Measurements from ENCODE around the gene SELENOF. TPM values are rescaled to one million over a fixed set of nuclear protein-coding genes. Genes with fewer than 3 reads are reported as not detected.

The SELENOF gene
- total and polyA plus RNA-seq, 2 of the 13 experiments (the other 11 are each of a cell fraction or from before 2014, with no cell fraction given), result 133 to 163 TPM

GRCh38 chr1:86860020-86860419, 53.9 kb downstream of the SELENOF start:
- H2AFZ ChIP-seq (ENCODE audit: low read length), result no peak overlapping the region
- H3K9ac ChIP-seq (ENCODE audit: insufficient read depth, low read depth, low read length), result no peak overlapping the region
- no peaks in the 10 kb centered on the region for H3K9me3 ChIP-seq (ENCODE audit: low read length)
- H3K4me1 ChIP-seq (ENCODE audit: insufficient read depth, low read length), result peaks cover 19% of the 10 kb centered on the region
- H4K20me1 ChIP-seq (ENCODE audit: insufficient read depth, low read length), result no peaks in the 10 kb centered on the region
- BruUV-seq (replicated peaks), result no TSS peak
- ATAC-seq (peak; percentile 85), FAIRE-seq (no peak), DNase-seq (ENCODE audit: low spot score) (peak; percentile 54)
- in situ Hi-C loops (cut with HindIII; ENCODE audit: extremely low pct_ligation_motif_present, low pct_unique_long_range_greater_than_20kb), result no loop called here
- no peaks in the 10 kb centered on the region for H3K27me3 ChIP-seq (ENCODE audit: control insufficient read depth in 1 of 2, insufficient read depth in 2 of 2, low read length in 2 of 2)
- no peaks in the 10 kb centered on the region for H3K79me2 ChIP-seq (ENCODE audit: insufficient read depth, low read length)
- peaks cover 0 to 10% of the 10 kb centered on the region in 2 experiments; a peak in 1 of 5 replicates for H3K36me3 ChIP-seq (replicated peaks in 1 of 2; ENCODE audit: control insufficient read depth in 1 of 2, insufficient read depth in 2 of 2, low read length in 2 of 2)
- ChIA-PET POLR2A (interaction anchor here (1.6 kb wide), 1 partner anchor 54 kb away, joined by 6 read pairs; the partner anchor contains the start of genes HS2ST1 and SELENOF), CTCF (ENCODE audit: low intra/inter-chr PET ratio, low total read pairs) (no interaction called here)
- H3K4me3 ChIP-seq (replicated peaks in 1 of 3; ENCODE audit: insufficient read depth in 1 of 3, low read depth in 2 of 3, low read length in 3 of 3), result no peak overlapping the region
- TF ChIP-seq NONO (IDR thresholded peaks at IDR 0.05) (no peak), NONO (CRISPR knock-in tag; conservative IDR thresholded peaks at IDR 0.05) (no peak), SAP130 (CRISPR knock-in tag; IDR thresholded peaks at IDR 0.05; ENCODE audit: low read depth) (no peak), PTBP1 (IDR thresholded peaks at IDR 0.05; ENCODE audit: low read depth, low read length, poor library complexity, severe bottlenecking) (no peak), SOX6 (IDR thresholded peaks at IDR 0.05) (no peak), SOX6 (CRISPR knock-in tag; IDR thresholded peaks at IDR 0.05) (peak; percentile 35; the same call in 1 of the 2 replicates), ZNF10 (CRISPR knock-in tag; IDR thresholded peaks at IDR 0.05; ENCODE audit: borderline replicate concordance, low read depth) (no peak), TEAD3 (CRISPR knock-in tag; optimal IDR thresholded peaks at IDR 0.05; ENCODE audit: borderline replicate concordance) (peak; percentile 15), SOX13 (IDR thresholded peaks at IDR 0.05) (no peak), SOX13 (CRISPR knock-in tag; conservative IDR thresholded peaks at IDR 0.05 in 1 of 2, IDR thresholded peaks at IDR 0.05 in 1 of 2) (peak in 1 of 2 experiments; percentile 77; a peak in 2 of 4 replicates), THRA (CRISPR knock-in tag; IDR thresholded peaks at IDR 0.05; ENCODE audit: borderline replicate concordance) (peak; percentile 91; the same call in 1 of the 2 replicates), ZBTB7A (CRISPR knock-in tag; IDR thresholded peaks at IDR 0.05) (no peak)
- H3K27ac ChIP-seq (ENCODE audit: extremely low read length, insufficient read depth, low read length), result peak overlapping the region; percentile 51
- 64% methylated on average over 2 of the region's 2 CpGs for WGBS (ENCODE audit: low lambda C conversion rate)
- H3K4me2 ChIP-seq (ENCODE audit: low read depth, low read length), result peak overlapping the region; percentile 37; the same call in 1 of the 2 replicates
- intact Hi-C loops (cut with micrococcal nuclease; ENCODE audit: unreplicated experiment), result no loop called here
